Neural cell (in vitro differentiated cells): Measurements from ENCODE around the gene PIGC. TPM values are rescaled to one million over a fixed set of nuclear protein-coding genes. Genes with fewer than 3 reads are reported as not detected.

Source experiments
- H2AFZ ChIP-seq: fragments of 200-600, 300-800 bp; sonication (generic), shearing (Covaris generic); 2 replicates; pipeline ENCODE4 v1.6.0; 2014; ENCODE audit warnings: low read depth, mild to moderate bottlenecking, antibody characterized with exemption, low read length, moderate library complexity
- H3F3A ChIP-seq: fragments of 200-600 bp; shearing (Covaris generic); 2 replicates; pipeline ENCODE4 v1.6.1; 2016; ENCODE audit warnings: mild to moderate bottlenecking, moderate library complexity, mixed read lengths, antibody characterized with exemption, low read length; ENCODE audit not compliant: insufficient read depth, poor library complexity, severe bottlenecking
- H3K27ac ChIP-seq: fragments of 200-600, 300-800 bp; sonication (generic), shearing (Covaris generic); 2 replicates; pipeline ENCODE4 v1.5.1; 2014; ENCODE audit warnings: mild to moderate bottlenecking, low read length, moderate library complexity
- H3K27me3 ChIP-seq: fragments of 300-800, 200-600 bp; sonication (generic), shearing (Covaris generic); 2 replicates; pipeline ENCODE4 v1.6.0; 2014; ENCODE audit warnings: mild to moderate bottlenecking, low read depth, low read length, moderate library complexity; ENCODE audit not compliant: insufficient read depth
- H3K36me3 ChIP-seq: fragments of 300-800, 200-600 bp; sonication (generic), shearing (Covaris generic); 2 replicates; pipeline ENCODE4 v1.5.1; 2014; ENCODE audit warnings: mild to moderate bottlenecking, antibody characterized with exemption, low read length, moderate library complexity; ENCODE audit not compliant: insufficient read depth
- H3K4me2 ChIP-seq: fragments of 300-800, 200-600 bp; sonication (generic), shearing (Covaris generic); 2 replicates; pipeline ENCODE4 v1.6.0; 2014; ENCODE audit warnings: mild to moderate bottlenecking, low read length
- H3K4me3 ChIP-seq: fragments of 300-800, 200-600 bp; sonication (generic), shearing (Covaris generic); 2 replicates; pipeline ENCODE4 v1.5.1; 2014; ENCODE audit warnings: mild to moderate bottlenecking, low read length, moderate library complexity
- H3K79me2 ChIP-seq: fragments of 200-600 bp; shearing (Covaris generic); replicated peaks from 2 replicates; pipeline ENCODE4 v1.6.0; 2014; ENCODE audit warnings: mild to moderate bottlenecking, low read length, moderate library complexity; ENCODE audit not compliant: insufficient read depth
- H3K9ac ChIP-seq: fragments of 300-800, 200-600 bp; sonication (generic), shearing (Covaris generic); 2 replicates; pipeline ENCODE4 v1.6.1; 2016; ENCODE audit warnings: mild to moderate bottlenecking, low read length, mixed read lengths
- H3K9me2 ChIP-seq: fragments of 200-600 bp; shearing (Covaris generic); 2 replicates; pipeline ENCODE4 v1.6.1; 2016; ENCODE audit warnings: mild to moderate bottlenecking, low read length, mixed read lengths; ENCODE audit not compliant: insufficient read depth
- H3K9me3 ChIP-seq: fragments of 200-600, 300-800 bp; sonication (generic), shearing (Covaris generic); 2 replicates; pipeline ENCODE4 v1.6.1; 2016; ENCODE audit warnings: mild to moderate bottlenecking, mixed run types, low read length, moderate library complexity, mixed read lengths
- H4K20me1 ChIP-seq: fragments of 200-600 bp; shearing (Covaris generic); 2 replicates; pipeline ENCODE4 v1.6.1; 2016; ENCODE audit warnings: mild to moderate bottlenecking, mixed run types; ENCODE audit not compliant: insufficient read depth
- EP300 ChIP-seq: fragments of 450-650 bp; conservative IDR thresholded peaks from 2 replicates; pipeline ENCODE4 v1.6.1; 2014; ENCODE audit warnings: antibody characterized with exemption, mild to moderate bottlenecking, moderate library complexity; ENCODE audit not compliant: poor library complexity, severe bottlenecking
- EZH2 ChIP-seq: fragments of 200-600, 300-800 bp; shearing (Covaris generic), sonication (generic); IDR thresholded peaks from 2 replicates; pipeline ENCODE4 v1.6.1; 2014; ENCODE audit warnings: antibody characterized with exemption, low read length, borderline replicate concordance, mild to moderate bottlenecking; ENCODE audit not compliant: insufficient read depth, poor library complexity, severe bottlenecking
- MXI1 ChIP-seq: fragments of 450-650 bp; conservative IDR thresholded peaks from 2 replicates; pipeline ENCODE4 v1.6.1; 2014; ENCODE audit warnings: antibody characterized with exemption, mild to moderate bottlenecking; ENCODE audit not compliant: poor library complexity, severe bottlenecking
- POLR2AphosphoS5 ChIP-seq: IDR thresholded peaks from 2 replicates; pipeline ENCODE4 v1.6.1; 2012
- RAD21 ChIP-seq: fragments of 450-650 bp; conservative IDR thresholded peaks from 2 replicates; pipeline ENCODE4 v1.6.1; 2014; ENCODE audit warnings: antibody characterized with exemption, mild to moderate bottlenecking, moderate library complexity
- SMC3 ChIP-seq: fragments of 450-650 bp; conservative IDR thresholded peaks from 2 replicates; pipeline ENCODE4 v1.6.1; 2014; ENCODE audit warnings: antibody characterized with exemption, mild to moderate bottlenecking, moderate library complexity; ENCODE audit not compliant: poor library complexity
- TAF1 ChIP-seq: IDR thresholded peaks from 2 replicates; pipeline ENCODE4 v1.6.1; 2012; ENCODE audit warnings: low read depth
- polyA plus RNA-seq: library from polyadenylated mRNA; depleted of rRNA; stranded (reverse); fragments of >200 nt; gene quantifications from 2 replicates; pipeline ENCODE4 v1.2.3, GENCODE V29; 2014
- TF ChIP-seq, protein P1 (sequence below): IDR thresholded peaks from 2 replicates; pipeline ENCODE4 v1.6.1; 2012; ENCODE audit warnings: borderline replicate concordance
- TF ChIP-seq, protein P2 (sequence below): fragments of 450-650 bp; IDR thresholded peaks from 2 replicates; pipeline ENCODE4 v1.5.1; 2014; ENCODE audit warnings: antibody characterized with exemption, mild to moderate bottlenecking, moderate library complexity; ENCODE audit not compliant: poor library complexity, severe bottlenecking

The PIGC gene
- polyA plus RNA-seq, 1 donor from 2014 or later: 69.3 TPM

DNA sequence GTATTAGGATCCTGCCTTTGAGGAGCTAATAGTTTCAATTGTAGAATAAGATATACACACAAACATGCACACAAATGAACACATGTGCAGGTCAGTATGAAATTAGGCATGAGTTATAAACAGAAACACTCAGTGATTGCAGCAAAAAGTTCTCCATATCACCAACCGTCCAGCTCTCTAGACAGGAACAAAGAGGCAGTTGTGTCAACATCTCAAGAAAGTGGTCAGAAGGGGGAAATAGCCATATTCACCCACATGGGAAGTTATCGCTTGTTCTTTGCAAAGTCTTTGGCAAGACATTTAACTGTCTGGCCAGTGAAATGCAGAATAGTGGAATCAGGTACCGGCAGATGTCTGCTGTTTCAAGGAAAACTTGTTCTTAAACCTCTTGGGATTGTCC lies 29.4 kb upstream of the PIGC start:
- no peaks in the 10 kb centered on the region for H3K27me3 ChIP-seq
- no peak overlapping the region for H3K4me3 ChIP-seq
- no peak overlapping the region for H2AFZ ChIP-seq
- TF ChIP-seq POLR2AphosphoS5 (no peak), SMC3 (no peak), TAF1 (no peak), RAD21 (no peak), EZH2 (no peak), MXI1 (no peak)
- TF ChIP-seq, protein P1, sequence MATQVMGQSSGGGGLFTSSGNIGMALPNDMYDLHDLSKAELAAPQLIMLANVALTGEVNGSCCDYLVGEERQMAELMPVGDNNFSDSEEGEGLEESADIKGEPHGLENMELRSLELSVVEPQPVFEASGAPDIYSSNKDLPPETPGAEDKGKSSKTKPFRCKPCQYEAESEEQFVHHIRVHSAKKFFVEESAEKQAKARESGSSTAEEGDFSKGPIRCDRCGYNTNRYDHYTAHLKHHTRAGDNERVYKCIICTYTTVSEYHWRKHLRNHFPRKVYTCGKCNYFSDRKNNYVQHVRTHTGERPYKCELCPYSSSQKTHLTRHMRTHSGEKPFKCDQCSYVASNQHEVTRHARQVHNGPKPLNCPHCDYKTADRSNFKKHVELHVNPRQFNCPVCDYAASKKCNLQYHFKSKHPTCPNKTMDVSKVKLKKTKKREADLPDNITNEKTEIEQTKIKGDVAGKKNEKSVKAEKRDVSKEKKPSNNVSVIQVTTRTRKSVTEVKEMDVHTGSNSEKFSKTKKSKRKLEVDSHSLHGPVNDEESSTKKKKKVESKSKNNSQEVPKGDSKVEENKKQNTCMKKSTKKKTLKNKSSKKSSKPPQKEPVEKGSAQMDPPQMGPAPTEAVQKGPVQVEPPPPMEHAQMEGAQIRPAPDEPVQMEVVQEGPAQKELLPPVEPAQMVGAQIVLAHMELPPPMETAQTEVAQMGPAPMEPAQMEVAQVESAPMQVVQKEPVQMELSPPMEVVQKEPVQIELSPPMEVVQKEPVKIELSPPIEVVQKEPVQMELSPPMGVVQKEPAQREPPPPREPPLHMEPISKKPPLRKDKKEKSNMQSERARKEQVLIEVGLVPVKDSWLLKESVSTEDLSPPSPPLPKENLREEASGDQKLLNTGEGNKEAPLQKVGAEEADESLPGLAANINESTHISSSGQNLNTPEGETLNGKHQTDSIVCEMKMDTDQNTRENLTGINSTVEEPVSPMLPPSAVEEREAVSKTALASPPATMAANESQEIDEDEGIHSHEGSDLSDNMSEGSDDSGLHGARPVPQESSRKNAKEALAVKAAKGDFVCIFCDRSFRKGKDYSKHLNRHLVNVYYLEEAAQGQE: no peak
- TF ChIP-seq, protein P2, sequence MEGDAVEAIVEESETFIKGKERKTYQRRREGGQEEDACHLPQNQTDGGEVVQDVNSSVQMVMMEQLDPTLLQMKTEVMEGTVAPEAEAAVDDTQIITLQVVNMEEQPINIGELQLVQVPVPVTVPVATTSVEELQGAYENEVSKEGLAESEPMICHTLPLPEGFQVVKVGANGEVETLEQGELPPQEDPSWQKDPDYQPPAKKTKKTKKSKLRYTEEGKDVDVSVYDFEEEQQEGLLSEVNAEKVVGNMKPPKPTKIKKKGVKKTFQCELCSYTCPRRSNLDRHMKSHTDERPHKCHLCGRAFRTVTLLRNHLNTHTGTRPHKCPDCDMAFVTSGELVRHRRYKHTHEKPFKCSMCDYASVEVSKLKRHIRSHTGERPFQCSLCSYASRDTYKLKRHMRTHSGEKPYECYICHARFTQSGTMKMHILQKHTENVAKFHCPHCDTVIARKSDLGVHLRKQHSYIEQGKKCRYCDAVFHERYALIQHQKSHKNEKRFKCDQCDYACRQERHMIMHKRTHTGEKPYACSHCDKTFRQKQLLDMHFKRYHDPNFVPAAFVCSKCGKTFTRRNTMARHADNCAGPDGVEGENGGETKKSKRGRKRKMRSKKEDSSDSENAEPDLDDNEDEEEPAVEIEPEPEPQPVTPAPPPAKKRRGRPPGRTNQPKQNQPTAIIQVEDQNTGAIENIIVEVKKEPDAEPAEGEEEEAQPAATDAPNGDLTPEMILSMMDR: no peak
- H3K27ac ChIP-seq: no peak overlapping the region
- H3K79me2 ChIP-seq: no peaks in the 10 kb centered on the region
- H4K20me1 ChIP-seq: no peaks in the 10 kb centered on the region
- H3F3A ChIP-seq: no peaks in the 10 kb centered on the region
- no peaks in the 10 kb centered on the region for H3K36me3 ChIP-seq
- H3K9me3 ChIP-seq: no peaks in the 10 kb centered on the region
- H3K9me2 ChIP-seq: no peaks in the 10 kb centered on the region
- no peak overlapping the region for H3K4me2 ChIP-seq
- H3K9ac ChIP-seq: no peak overlapping the region

DNA sequence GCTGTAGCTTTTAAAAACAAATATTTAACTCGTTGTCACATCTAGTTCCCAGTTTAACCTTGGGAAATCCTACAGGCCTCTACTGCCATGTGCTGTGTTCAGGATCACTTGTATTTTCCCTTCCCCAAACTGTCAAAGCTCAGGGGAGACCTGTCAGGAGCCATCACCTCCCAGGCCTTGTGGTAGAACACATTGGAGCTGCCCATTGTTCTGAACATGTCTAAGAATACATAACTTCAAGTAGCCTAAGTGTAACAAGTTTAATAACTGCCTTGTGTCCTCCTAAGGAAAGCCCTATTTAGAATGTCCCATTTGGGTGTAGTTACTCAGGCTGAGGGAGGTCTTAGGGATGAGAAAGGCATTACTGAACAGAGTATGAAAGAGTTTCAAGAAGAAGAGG lies 28.6 kb upstream of the PIGC start:
- H3K4me3 ChIP-seq: no peak overlapping the region
- H3K36me3 ChIP-seq: no peaks in the 10 kb centered on the region
- no peaks in the 10 kb centered on the region for H3K79me2 ChIP-seq
- H4K20me1 ChIP-seq: no peaks in the 10 kb centered on the region
- TF ChIP-seq, protein P1: no peak
- no peak for TF ChIP-seq MXI1
- no peak for TF ChIP-seq EP300
- no peak for TF ChIP-seq POLR2AphosphoS5
- TF ChIP-seq EZH2: no peak
- TF ChIP-seq, protein P2: no peak
- no peak for TF ChIP-seq SMC3
- TF ChIP-seq TAF1: no peak
- no peak for TF ChIP-seq RAD21
- no peak overlapping the region for H3K4me2 ChIP-seq
- no peaks in the 10 kb centered on the region for H3F3A ChIP-seq
- no peak overlapping the region for H2AFZ ChIP-seq
- no peaks in the 10 kb centered on the region for H3K9me2 ChIP-seq
- no peaks in the 10 kb centered on the region for H3K27me3 ChIP-seq
- H3K9ac ChIP-seq: no peak overlapping the region
- no peak overlapping the region for H3K27ac ChIP-seq
- no peaks in the 10 kb centered on the region for H3K9me3 ChIP-seq
